ENCODE data around the gene PIP5K1A.

Gene PIP5K1A

DNA sequence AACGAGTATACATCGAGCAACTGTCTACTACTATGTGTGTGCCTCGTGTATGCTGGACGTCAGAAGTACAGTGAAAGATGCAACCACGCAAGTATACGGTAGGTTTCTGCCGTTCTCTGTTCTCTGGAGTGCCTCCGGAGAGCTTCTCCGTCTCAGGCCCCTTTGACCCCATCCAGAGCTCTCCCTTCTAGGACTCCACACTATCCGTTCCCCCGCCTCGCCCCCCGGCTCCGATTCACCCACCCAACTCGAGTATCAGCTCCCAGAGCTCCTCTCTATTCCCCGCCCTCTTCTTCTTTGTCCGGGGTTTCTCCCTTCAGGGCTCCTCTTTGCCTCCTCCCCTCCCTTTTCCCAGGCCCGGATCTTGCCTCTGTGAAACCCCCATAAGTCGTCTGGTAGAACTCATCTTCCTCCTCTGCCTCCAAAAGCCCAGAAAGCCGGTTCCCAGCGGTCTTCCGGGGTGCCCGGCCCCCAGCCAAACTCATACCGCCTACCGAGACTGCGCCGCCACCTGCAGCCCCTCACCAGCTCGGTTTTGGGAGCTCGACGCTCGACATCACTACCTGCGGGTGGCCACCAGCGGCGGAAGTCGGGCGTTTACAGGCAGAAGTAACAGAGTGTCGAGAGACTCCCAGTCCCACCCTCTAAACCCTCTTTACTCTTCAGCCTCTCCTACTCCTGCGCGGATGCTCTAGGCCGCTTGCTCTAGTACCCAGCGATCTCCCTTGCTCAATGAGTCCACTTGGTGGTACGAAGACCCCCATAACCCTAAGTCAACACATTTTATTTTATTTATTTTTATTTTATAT is 8.5 kb upstream of the PIP5K1A start, which contains the start of gene VPS72 (continued):
- TF ChIP-seq, protein P1, sequence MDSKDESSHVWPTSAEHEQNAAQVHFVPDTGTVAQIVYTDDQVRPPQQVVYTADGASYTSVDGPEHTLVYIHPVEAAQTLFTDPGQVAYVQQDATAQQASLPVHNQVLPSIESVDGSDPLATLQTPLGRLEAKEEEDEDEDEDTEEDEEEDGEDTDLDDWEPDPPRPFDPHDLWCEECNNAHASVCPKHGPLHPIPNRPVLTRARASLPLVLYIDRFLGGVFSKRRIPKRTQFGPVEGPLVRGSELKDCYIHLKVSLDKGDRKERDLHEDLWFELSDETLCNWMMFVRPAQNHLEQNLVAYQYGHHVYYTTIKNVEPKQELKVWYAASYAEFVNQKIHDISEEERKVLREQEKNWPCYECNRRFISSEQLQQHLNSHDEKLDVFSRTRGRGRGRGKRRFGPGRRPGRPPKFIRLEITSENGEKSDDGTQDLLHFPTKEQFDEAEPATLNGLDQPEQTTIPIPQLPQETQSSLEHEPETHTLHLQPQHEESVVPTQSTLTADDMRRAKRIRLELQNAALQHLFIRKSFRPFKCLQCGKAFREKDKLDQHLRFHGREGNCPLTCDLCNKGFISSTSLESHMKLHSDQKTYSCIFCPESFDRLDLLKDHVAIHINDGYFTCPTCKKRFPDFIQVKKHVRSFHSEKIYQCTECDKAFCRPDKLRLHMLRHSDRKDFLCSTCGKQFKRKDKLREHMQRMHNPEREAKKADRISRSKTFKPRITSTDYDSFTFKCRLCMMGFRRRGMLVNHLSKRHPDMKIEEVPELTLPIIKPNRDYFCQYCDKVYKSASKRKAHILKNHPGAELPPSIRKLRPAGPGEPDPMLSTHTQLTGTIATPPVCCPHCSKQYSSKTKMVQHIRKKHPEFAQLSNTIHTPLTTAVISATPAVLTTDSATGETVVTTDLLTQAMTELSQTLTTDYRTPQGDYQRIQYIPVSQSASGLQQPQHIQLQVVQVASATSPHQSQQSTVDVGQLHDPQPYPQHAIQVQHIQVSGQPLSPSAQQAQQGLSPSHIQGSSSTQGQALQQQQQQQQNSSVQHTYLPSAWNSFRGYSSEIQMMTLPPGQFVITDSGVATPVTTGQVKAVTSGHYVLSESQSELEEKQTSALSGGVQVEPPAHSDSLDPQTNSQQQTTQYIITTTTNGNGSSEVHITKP (tag by site-specific recombination; IDR thresholded peaks at IDR 0.05) = peak; percentile 62
- TF ChIP-seq RBAK (tag by site-specific recombination; IDR thresholded peaks at IDR 0.05) (no peak), ZNF133 (tag by site-specific recombination; IDR thresholded peaks at IDR 0.05) (no peak), GFI1B (tag by site-specific recombination; IDR thresholded peaks at IDR 0.05) (no peak), TRIM28 (IDR thresholded peaks at IDR 0.05; ENCODE audit: borderline replicate concordance, low read length) (peak; percentile 65; the same call in 1 of the 2 replicates), ZNF169 (tag by site-specific recombination; IDR thresholded peaks at IDR 0.05) (no peak), ZNF529 (tag by site-specific recombination; IDR thresholded peaks at IDR 0.05; ENCODE audit: insufficient replicate concordance) (no peak), ZNF701 (tag by site-specific recombination; IDR thresholded peaks at IDR 0.05) (no peak), ZNF501 (tag by site-specific recombination; IDR thresholded peaks at IDR 0.05) (peak; percentile 97), ZNF776 (tag by site-specific recombination; IDR thresholded peaks at IDR 0.05; ENCODE audit: borderline replicate concordance) (no peak), ZNF600 (tag by site-specific recombination; IDR thresholded peaks at IDR 0.05) (peak; percentile 59; the same call in 1 of the 2 replicates), ZNF112 (tag by site-specific recombination; IDR thresholded peaks at IDR 0.05) (no peak), YY1 (tag by site-specific recombination; IDR thresholded peaks at IDR 0.05) (0 out of 2 replicates have a peak, but pooled peaks have one; percentile 40), ZNF426 (tag by site-specific recombination; IDR thresholded peaks at IDR 0.05) (no peak), ZNF138 (tag by site-specific recombination; IDR thresholded peaks at IDR 0.05; ENCODE audit: borderline replicate concordance) (no peak)
- TF ChIP-seq, protein P2, sequence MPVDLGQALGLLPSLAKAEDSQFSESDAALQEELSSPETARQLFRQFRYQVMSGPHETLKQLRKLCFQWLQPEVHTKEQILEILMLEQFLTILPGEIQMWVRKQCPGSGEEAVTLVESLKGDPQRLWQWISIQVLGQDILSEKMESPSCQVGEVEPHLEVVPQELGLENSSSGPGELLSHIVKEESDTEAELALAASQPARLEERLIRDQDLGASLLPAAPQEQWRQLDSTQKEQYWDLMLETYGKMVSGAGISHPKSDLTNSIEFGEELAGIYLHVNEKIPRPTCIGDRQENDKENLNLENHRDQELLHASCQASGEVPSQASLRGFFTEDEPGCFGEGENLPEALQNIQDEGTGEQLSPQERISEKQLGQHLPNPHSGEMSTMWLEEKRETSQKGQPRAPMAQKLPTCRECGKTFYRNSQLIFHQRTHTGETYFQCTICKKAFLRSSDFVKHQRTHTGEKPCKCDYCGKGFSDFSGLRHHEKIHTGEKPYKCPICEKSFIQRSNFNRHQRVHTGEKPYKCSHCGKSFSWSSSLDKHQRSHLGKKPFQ (tag by site-specific recombination; IDR thresholded peaks at IDR 0.05) = 0 out of 2 replicates have a peak, but pooled peaks have one; percentile 19
- TF ChIP-seq, protein P3, sequence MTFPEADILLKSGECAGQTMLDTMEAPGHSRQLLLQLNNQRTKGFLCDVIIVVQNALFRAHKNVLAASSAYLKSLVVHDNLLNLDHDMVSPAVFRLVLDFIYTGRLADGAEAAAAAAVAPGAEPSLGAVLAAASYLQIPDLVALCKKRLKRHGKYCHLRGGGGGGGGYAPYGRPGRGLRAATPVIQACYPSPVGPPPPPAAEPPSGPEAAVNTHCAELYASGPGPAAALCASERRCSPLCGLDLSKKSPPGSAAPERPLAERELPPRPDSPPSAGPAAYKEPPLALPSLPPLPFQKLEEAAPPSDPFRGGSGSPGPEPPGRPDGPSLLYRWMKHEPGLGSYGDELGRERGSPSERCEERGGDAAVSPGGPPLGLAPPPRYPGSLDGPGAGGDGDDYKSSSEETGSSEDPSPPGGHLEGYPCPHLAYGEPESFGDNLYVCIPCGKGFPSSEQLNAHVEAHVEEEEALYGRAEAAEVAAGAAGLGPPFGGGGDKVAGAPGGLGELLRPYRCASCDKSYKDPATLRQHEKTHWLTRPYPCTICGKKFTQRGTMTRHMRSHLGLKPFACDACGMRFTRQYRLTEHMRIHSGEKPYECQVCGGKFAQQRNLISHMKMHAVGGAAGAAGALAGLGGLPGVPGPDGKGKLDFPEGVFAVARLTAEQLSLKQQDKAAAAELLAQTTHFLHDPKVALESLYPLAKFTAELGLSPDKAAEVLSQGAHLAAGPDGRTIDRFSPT (tag by site-specific recombination; IDR thresholded peaks at IDR 0.05) = peak; percentile 78; the same call in 1 of the 2 replicates
- TF ChIP-seq, protein P4, sequence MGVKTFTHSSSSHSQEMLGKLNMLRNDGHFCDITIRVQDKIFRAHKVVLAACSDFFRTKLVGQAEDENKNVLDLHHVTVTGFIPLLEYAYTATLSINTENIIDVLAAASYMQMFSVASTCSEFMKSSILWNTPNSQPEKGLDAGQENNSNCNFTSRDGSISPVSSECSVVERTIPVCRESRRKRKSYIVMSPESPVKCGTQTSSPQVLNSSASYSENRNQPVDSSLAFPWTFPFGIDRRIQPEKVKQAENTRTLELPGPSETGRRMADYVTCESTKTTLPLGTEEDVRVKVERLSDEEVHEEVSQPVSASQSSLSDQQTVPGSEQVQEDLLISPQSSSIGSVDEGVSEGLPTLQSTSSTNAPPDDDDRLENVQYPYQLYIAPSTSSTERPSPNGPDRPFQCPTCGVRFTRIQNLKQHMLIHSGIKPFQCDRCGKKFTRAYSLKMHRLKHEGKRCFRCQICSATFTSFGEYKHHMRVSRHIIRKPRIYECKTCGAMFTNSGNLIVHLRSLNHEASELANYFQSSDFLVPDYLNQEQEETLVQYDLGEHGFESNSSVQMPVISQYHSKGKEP (tag by site-specific recombination; IDR thresholded peaks at IDR 0.05) = peak; percentile 54; the same call in 1 of the 2 replicates
- TF ChIP-seq, protein P5, sequence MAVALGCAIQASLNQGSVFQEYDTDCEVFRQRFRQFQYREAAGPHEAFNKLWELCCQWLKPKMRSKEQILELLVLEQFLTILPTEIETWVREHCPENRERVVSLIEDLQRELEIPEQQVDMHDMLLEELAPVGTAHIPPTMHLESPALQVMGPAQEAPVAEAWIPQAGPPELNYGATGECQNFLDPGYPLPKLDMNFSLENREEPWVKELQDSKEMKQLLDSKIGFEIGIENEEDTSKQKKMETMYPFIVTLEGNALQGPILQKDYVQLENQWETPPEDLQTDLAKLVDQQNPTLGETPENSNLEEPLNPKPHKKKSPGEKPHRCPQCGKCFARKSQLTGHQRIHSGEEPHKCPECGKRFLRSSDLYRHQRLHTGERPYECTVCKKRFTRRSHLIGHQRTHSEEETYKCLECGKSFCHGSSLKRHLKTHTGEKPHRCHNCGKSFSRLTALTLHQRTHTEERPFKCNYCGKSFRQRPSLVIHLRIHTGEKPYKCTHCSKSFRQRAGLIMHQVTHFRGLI (tag by site-specific recombination; IDR thresholded peaks at IDR 0.05) = peak; percentile 51; the same call in 1 of the 2 replicates
- TF ChIP-seq, protein P6, sequence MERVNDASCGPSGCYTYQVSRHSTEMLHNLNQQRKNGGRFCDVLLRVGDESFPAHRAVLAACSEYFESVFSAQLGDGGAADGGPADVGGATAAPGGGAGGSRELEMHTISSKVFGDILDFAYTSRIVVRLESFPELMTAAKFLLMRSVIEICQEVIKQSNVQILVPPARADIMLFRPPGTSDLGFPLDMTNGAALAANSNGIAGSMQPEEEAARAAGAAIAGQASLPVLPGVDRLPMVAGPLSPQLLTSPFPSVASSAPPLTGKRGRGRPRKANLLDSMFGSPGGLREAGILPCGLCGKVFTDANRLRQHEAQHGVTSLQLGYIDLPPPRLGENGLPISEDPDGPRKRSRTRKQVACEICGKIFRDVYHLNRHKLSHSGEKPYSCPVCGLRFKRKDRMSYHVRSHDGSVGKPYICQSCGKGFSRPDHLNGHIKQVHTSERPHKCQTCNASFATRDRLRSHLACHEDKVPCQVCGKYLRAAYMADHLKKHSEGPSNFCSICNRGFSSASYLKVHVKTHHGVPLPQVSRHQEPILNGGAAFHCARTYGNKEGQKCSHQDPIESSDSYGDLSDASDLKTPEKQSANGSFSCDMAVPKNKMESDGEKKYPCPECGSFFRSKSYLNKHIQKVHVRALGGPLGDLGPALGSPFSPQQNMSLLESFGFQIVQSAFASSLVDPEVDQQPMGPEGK (tag by site-specific recombination; IDR thresholded peaks at IDR 0.05) = peak; percentile 89
- TF ChIP-seq, protein P7, sequence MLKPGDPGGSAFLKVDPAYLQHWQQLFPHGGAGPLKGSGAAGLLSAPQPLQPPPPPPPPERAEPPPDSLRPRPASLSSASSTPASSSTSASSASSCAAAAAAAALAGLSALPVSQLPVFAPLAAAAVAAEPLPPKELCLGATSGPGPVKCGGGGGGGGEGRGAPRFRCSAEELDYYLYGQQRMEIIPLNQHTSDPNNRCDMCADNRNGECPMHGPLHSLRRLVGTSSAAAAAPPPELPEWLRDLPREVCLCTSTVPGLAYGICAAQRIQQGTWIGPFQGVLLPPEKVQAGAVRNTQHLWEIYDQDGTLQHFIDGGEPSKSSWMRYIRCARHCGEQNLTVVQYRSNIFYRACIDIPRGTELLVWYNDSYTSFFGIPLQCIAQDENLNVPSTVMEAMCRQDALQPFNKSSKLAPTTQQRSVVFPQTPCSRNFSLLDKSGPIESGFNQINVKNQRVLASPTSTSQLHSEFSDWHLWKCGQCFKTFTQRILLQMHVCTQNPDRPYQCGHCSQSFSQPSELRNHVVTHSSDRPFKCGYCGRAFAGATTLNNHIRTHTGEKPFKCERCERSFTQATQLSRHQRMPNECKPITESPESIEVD (tag by site-specific recombination; IDR thresholded peaks at IDR 0.05) = no peak
